Measurements from ENCODE around the gene TOMM70. TPM values are rescaled to one million over a fixed set of nuclear protein-coding genes. Genes with fewer than 3 reads are reported as not detected.

TOMM70 gene
- total and polyA plus RNA-seq, 8 donors, result 8.4 to 26.3 (median 17.9) TPM

- no peak for ATAC-seq
- H3K9me3 ChIP-seq, result no peaks in the 10 kb centered on the region
- WGBS, 2 donors, result 72 to 99% methylated on average over 2 of the region's 2 CpGs
- H3K4me3 ChIP-seq, result no peak overlapping the region
- H3K27me3 ChIP-seq, result no peaks in the 10 kb centered on the region
- peaks cover 0 to 3% (median 0%) of the 10 kb centered on the region in 3 donors for H3K4me1 ChIP-seq
- TF ChIP-seq, protein P1, sequence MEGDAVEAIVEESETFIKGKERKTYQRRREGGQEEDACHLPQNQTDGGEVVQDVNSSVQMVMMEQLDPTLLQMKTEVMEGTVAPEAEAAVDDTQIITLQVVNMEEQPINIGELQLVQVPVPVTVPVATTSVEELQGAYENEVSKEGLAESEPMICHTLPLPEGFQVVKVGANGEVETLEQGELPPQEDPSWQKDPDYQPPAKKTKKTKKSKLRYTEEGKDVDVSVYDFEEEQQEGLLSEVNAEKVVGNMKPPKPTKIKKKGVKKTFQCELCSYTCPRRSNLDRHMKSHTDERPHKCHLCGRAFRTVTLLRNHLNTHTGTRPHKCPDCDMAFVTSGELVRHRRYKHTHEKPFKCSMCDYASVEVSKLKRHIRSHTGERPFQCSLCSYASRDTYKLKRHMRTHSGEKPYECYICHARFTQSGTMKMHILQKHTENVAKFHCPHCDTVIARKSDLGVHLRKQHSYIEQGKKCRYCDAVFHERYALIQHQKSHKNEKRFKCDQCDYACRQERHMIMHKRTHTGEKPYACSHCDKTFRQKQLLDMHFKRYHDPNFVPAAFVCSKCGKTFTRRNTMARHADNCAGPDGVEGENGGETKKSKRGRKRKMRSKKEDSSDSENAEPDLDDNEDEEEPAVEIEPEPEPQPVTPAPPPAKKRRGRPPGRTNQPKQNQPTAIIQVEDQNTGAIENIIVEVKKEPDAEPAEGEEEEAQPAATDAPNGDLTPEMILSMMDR (IDR thresholded peaks at IDR 0.05), result no peak
- H3K36me3 ChIP-seq, result no peaks in the 10 kb centered on the region
- no peak overlapping the region for H3K27ac ChIP-seq
- DNase-seq, result no peak
- intact Hi-C loops (cut with DNase I), result no loop called here
- FAIRE-seq, result no peak
Observed at GRCh38 chr3:100407164-100407563, 6.3 kb upstream of the TOMM70 start.

- intact Hi-C loops (cut with DNase I), result no loop called here
- FAIRE-seq (no peak), ATAC-seq (no peak), DNase-seq (no peak)
- H3K9me3 ChIP-seq, result no peaks in the 10 kb centered on the region
- no peak overlapping the region for H3K27ac ChIP-seq
- 97 to 98% methylated on average over 1 of the region's 1 CpG for WGBS, 2 donors
- TF ChIP-seq, protein P1 (IDR thresholded peaks at IDR 0.05), result no peak
- H3K36me3 ChIP-seq, result no peaks in the 10 kb centered on the region
- H3K4me3 ChIP-seq, result peak overlapping the region in 1 of 4 donors; percentile 98
- H3K27me3 ChIP-seq, result no peaks in the 10 kb centered on the region
- H3K4me1 ChIP-seq, result peaks cover 0 to 11% (median 5%) of the 10 kb centered on the region in 3 donors
Observed at GRCh38 chr3:100404250-100404548, 3.3 kb upstream of the TOMM70 start.

DNA sequence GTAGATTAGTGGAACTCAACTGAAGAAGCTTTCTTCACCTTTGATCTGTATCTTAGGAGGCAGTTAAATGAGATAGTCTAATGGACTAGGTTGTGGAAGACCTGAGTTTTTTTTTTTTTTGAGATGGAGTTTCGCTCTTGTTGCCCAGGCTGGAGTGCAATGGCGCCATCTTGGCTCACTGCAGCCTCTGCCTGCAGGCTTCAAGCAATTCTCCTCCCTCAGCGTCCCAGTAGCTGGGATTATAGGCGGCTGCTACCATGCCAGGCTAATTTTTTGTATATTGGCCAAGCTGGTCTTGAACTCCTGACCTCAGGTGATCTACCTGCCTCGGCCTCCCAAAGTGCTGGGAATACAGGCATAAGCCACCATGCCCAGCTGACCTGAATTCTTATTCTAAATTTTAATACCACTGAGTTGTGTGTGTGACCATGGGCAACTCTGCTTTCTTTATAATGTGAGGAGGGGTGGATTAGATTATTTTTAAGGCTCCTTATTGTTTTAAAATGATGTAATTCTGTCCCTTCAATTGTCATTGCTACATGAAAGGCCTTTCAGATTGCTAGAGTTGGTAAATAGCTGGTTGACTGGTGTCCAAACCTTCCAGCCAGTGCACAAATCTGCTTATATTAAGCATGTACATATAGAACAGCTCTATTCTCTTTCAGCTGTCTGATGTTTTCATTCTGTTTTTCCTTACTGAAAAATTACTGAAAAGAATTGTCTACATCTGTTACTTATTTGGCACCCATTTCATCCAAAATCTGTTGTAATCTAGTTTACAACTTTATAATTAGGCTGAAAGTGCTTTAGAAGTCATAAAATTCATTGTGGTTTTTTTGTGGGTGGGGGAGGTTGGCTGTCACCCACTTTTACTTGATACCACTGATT, 2.7 kb upstream of the TOMM70 start:
- Histone ChIP-seq H3K4me3 (peak overlapping the region in 3 of 4 donors; percentile 84 to 98 (median 96)), H3K4me1 (peaks cover 0 to 17% (median 11%) of the 10 kb centered on the region in 3 donors), H3K27me3 (no peaks in the 10 kb centered on the region), H3K9me3 (no peaks in the 10 kb centered on the region), H3K27ac (no peak overlapping the region), H3K36me3 (no peaks in the 10 kb centered on the region)
- peak in 1 of 6 donors; percentile 19 for DNase-seq
- no peak for FAIRE-seq
- ATAC-seq, result no peak
- 30 to 51% methylated on average over 5 of the region's 5 CpGs for WGBS, 2 donors
- TF ChIP-seq, protein P1 (IDR thresholded peaks at IDR 0.05), result no peak
- intact Hi-C loops (cut with DNase I), result no loop called here

DNA sequence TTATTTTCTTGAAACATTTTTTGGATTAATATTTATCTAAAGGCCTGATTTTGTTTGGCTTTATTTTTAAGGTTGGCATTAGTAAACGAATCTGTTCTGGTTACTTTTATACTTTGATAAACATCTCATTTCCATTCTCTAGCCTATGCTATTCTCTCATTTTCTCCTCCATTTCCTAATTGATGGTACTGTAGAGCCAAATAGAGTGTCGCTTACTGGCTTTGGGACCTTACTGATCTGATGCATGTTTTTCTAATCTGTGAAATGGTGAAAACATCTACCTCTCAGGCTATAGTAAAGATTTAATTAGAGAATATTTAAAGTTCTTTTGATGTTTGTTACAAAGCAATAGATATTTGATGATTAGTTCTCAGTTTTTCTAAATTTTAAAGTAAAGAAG, 2.0 kb upstream of the TOMM70 start:
- peaks cover 0 to 21% (median 14%) of the 10 kb centered on the region in 3 donors for H3K4me1 ChIP-seq
- H3K27me3 ChIP-seq, result no peaks in the 10 kb centered on the region
- no peak overlapping the region for H3K27ac ChIP-seq
- DNase-seq (no peak), ATAC-seq (no peak), FAIRE-seq (peak; percentile 9)
- H3K9me3 ChIP-seq, result no peaks in the 10 kb centered on the region
- H3K36me3 ChIP-seq, result no peaks in the 10 kb centered on the region
- peak overlapping the region in 3 of 4 donors; percentile 84 to 98 (median 96) for H3K4me3 ChIP-seq
- intact Hi-C loops (cut with DNase I), result no loop called here
- TF ChIP-seq, protein P1 (IDR thresholded peaks at IDR 0.05), result no peak
- 15 to 18% methylated on average over 2 of the region's 2 CpGs for WGBS, 2 donors

GRCh38 chr3:100402256-100402655, 1.4 kb upstream of the TOMM70 start:
- WGBS, 2 donors, result 0 to 1% methylated on average over 2 of the region's 2 CpGs
- FAIRE-seq (no peak), DNase-seq (no peak), ATAC-seq (peak in 2 of 4 donors; percentile 4 to 5)
- Histone ChIP-seq H3K36me3 (no peaks in the 10 kb centered on the region), H3K9me3 (no peaks in the 10 kb centered on the region), H3K27me3 (no peaks in the 10 kb centered on the region), H3K4me1 (peaks cover 0 to 26% (median 14%) of the 10 kb centered on the region in 3 donors), H3K27ac (peak overlapping the region in 3 of 4 donors; percentile 82 to 89 (median 89)), H3K4me3 (peak overlapping the region; percentile 84 to 98 (median 94))
- intact Hi-C loops (cut with DNase I), result no loop called here
- TF ChIP-seq, protein P1 (IDR thresholded peaks at IDR 0.05), result no peak
